Muscle layer of colon (tissue), 2 donors: ENCODE data around the gene SERINC5.
A peak's percentile ranks its signal among the peaks of the same experiment; 100 is the strongest.

Experiments used
- H3K27ac ChIP-seq: one replicate; pipeline ENCODE4 v1.7.0; 2013; ENCODE audit warnings: low read depth, mild to moderate bottlenecking, low read length, moderate library complexity
- H3K27me3 ChIP-seq, 2 donors: one replicate each; pipeline ENCODE4 v1.7.0; 2013; ENCODE audit warnings: low read length in 2 of 2, mild to moderate bottlenecking in 2 of 2; ENCODE audit not compliant: insufficient read depth in 2 of 2, control insufficient read depth in 1 of 2
- H3K36me3 ChIP-seq: one replicate; pipeline ENCODE4 v1.7.0; 2013; ENCODE audit warnings: mild to moderate bottlenecking, low read length; ENCODE audit not compliant: insufficient read depth
- H3K4me1 ChIP-seq: one replicate; pipeline ENCODE4 v1.7.0; 2013; ENCODE audit warnings: mild to moderate bottlenecking, low read length; ENCODE audit not compliant: insufficient read depth
- H3K4me3 ChIP-seq, 2 donors: one replicate each; pipeline ENCODE4 v1.7.0; 2013; ENCODE audit warnings: low read length in 2 of 2, low read depth in 1 of 2, mild to moderate bottlenecking in 1 of 2, moderate library complexity in 1 of 2
- H3K9ac ChIP-seq: one replicate; pipeline ENCODE4 v1.7.0; 2013; ENCODE audit warnings: low read length
- H3K9me3 ChIP-seq: one replicate; pipeline ENCODE4 v1.7.0; 2013; ENCODE audit warnings: mild to moderate bottlenecking, low read length
- donor health status: abdominal sarcoma.
- donor health status: Adenocarcinoma of cecum.

The SERINC5 gene

DNA sequence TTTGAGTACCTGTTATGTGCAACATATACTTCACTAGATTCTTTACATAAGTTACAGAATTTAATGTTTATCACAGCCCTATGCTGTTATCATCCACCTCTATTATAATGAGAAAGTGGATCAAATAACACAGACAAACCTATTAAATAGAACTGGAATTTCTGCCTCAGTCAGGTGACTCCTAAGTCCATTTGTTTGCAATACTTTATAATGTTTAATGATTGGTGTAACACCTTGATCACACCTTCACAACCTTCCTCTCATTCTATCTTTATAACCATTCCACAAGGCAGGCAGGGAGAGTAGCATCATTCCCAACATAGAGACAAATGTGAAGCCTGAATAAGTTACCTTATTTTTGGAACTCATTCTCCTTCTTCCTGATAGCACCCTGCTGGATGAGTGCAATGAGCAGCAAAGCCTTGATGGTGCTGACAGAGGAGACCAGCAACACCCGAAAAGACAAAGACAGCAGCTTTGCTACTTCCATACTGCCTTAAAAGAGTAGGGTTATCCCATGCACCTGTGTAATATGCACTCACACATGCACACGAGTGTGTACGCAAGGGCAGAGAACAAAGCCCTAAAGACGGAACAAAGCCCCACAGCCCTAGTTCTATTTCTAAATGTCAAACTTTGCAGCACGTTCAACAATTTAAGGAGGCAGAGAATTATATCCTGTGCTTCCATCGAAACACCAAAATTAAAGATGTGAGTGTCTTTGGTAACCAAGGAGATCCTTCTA, 30.5 kb downstream of the SERINC5 start:
- no peak overlapping the region for H3K4me3 ChIP-seq
- H3K4me1 ChIP-seq: peaks cover 7% of the 10 kb centered on the region
- H3K9ac ChIP-seq: no peak overlapping the region
- H3K9me3 ChIP-seq: no peaks in the 10 kb centered on the region
- H3K27ac ChIP-seq: no peak overlapping the region
- H3K36me3 ChIP-seq: no peaks in the 10 kb centered on the region
- no peaks in the 10 kb centered on the region for H3K27me3 ChIP-seq

DNA sequence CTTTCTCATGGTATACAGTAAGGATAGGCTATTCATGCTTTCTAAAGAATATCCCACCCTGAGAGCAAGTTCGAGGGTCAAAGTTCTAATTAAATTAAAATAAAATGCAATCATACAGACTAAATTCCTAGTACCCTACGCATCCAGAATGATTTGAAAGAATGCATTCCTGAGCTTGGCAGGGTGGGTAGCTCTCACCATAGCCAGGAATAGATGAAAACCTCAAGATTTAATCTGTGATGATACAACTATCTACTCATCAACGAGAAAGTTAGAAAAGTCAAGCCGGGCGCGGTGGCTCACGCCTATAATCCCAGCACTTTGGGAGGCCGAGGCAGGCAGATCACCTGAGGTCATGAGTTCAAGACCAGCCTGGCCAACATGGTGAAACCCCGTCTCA, 32.3 kb downstream of the SERINC5 start:
- H3K27ac ChIP-seq: no peak overlapping the region
- H3K9me3 ChIP-seq: no peaks in the 10 kb centered on the region
- no peaks in the 10 kb centered on the region for H3K27me3 ChIP-seq
- no peaks in the 10 kb centered on the region for H3K36me3 ChIP-seq
- H3K9ac ChIP-seq: no peak overlapping the region
- no peak overlapping the region for H3K4me3 ChIP-seq
- peaks cover 12% of the 10 kb centered on the region for H3K4me1 ChIP-seq

DNA sequence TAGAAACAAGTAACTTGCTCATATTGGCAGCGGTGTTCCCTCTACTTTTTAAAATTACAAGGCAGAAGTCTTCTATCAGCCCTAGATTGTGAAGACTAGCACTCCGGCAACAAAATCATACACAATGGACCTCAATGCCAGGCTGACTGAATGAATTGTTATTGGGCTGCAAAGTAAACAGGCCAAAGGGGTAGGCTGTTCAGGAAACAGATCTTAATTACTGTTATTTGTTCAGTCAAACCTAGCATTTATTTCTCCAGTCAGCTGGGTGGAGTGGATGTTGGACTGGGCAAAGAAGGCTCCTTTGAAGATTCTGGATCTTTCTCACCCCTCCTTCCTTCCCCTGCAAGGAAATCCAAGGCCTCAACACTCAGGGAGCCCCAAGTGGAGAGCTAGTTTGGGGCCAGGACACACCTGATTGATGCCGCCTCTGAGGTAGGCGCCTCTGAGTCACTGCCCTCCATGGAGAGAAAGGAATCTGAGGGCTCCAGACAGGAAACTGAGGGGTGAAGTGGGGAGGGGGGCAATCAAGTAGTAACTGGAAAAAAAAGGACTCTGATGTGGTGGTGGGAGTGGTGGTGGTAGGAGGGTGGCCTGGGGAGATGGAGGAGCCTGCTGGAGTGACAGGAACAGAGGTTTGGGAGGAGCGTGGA, 35.5 kb downstream of the SERINC5 start:
- H3K9ac ChIP-seq: no peak overlapping the region
- no peak overlapping the region for H3K27ac ChIP-seq
- H3K4me1 ChIP-seq: peaks cover 27% of the 10 kb centered on the region

DNA sequence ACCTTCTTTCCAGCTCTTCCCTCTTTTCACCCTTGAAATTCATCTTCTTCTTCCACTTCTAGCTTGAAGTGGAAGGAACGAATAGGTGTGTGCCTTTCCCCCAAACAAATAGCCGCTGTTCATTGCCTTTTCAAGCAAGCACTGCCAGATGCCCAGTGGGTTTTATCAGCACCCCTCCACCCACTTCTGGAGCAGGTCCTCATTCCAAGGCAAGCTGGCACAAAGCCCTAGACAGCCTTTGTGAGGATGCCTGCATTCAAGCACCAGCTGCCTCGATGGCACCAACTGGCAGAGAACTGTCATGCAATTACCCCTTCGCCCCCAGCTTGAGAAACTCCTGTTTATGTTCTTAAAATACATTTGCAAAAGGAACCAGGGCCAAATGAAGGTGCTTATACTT, 36.5 kb downstream of the SERINC5 start:
- H3K27ac ChIP-seq: no peak overlapping the region
- peaks cover 27% of the 10 kb centered on the region for H3K4me1 ChIP-seq
- no peaks in the 10 kb centered on the region for H3K36me3 ChIP-seq
- no peak overlapping the region for H3K4me3 ChIP-seq
- no peak overlapping the region for H3K9ac ChIP-seq
- no peaks in the 10 kb centered on the region for H3K9me3 ChIP-seq
- no peaks in the 10 kb centered on the region for H3K27me3 ChIP-seq

More for the DNA sequence above, 35.5 kb downstream of the SERINC5 start:
- Histone ChIP-seq H3K9me3 (no peaks in the 10 kb centered on the region), H3K27me3 (no peaks in the 10 kb centered on the region), H3K36me3 (no peaks in the 10 kb centered on the region), H3K4me3 (no peak overlapping the region)

GRCh38 chr5:80217667-80218066, 38.2 kb downstream of the SERINC5 start:
- no peak overlapping the region for H3K9ac ChIP-seq
- no peaks in the 10 kb centered on the region for H3K27me3 ChIP-seq
- peak overlapping the region; percentile 3 for H3K27ac ChIP-seq
- H3K4me1 ChIP-seq: peaks cover 27% of the 10 kb centered on the region
- H3K9me3 ChIP-seq: no peaks in the 10 kb centered on the region
- H3K4me3 ChIP-seq: no peak overlapping the region
- H3K36me3 ChIP-seq: no peaks in the 10 kb centered on the region

- no peak overlapping the region for H3K27ac ChIP-seq
- no peaks in the 10 kb centered on the region for H3K36me3 ChIP-seq
- no peaks in the 10 kb centered on the region for H3K27me3 ChIP-seq
- no peak overlapping the region for H3K4me3 ChIP-seq
- H3K9me3 ChIP-seq: no peaks in the 10 kb centered on the region
- no peak overlapping the region for H3K9ac ChIP-seq
- H3K4me1 ChIP-seq: peaks cover 27% of the 10 kb centered on the region
These were observed 38.9 kb downstream of the SERINC5 start for GRCh38 chr5:80216753-80217596.

GRCh38 chr5:80216096-80216495, 39.8 kb downstream of the SERINC5 start:
- H3K27ac ChIP-seq: no peak overlapping the region
- peaks cover 27% of the 10 kb centered on the region for H3K4me1 ChIP-seq
- H3K9me3 ChIP-seq: no peaks in the 10 kb centered on the region
- no peaks in the 10 kb centered on the region for H3K36me3 ChIP-seq
- no peak overlapping the region for H3K4me3 ChIP-seq
- no peaks in the 10 kb centered on the region for H3K27me3 ChIP-seq
- no peak overlapping the region for H3K9ac ChIP-seq

DNA sequence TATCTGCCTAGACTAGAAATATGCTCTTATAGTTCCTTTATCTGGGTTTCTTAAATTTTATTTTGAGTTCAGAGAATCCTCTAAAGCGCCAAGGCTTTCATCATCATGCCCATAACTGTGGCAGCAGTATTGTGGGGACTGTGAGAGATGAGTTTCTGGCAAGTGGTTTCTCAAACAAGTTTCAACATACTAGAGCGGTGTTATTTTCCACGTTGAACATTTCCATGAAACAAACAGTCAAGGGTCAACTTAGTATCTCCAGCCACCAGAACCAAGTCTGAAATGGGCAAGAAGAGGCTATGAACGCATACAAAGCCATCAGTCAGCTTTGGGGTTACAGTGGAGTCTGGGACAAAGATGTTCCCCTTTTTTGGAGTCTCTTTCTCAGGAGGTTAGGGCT, 40.3 kb downstream of the SERINC5 start:
- no peak overlapping the region for H3K9ac ChIP-seq
- no peaks in the 10 kb centered on the region for H3K36me3 ChIP-seq
- H3K27me3 ChIP-seq: no peaks in the 10 kb centered on the region
- no peak overlapping the region for H3K27ac ChIP-seq
- H3K9me3 ChIP-seq: no peaks in the 10 kb centered on the region
- H3K4me3 ChIP-seq: no peak overlapping the region
- H3K4me1 ChIP-seq: peaks cover 27% of the 10 kb centered on the region

GRCh38 chr5:80213466-80213865, 42.4 kb downstream of the SERINC5 start:
- H3K36me3 ChIP-seq: no peaks in the 10 kb centered on the region
- no peaks in the 10 kb centered on the region for H3K9me3 ChIP-seq
- H3K4me3 ChIP-seq: no peak overlapping the region
- H3K4me1 ChIP-seq: peaks cover 14% of the 10 kb centered on the region
- no peaks in the 10 kb centered on the region for H3K27me3 ChIP-seq
- no peak overlapping the region for H3K27ac ChIP-seq
- H3K9ac ChIP-seq: no peak overlapping the region

DNA sequence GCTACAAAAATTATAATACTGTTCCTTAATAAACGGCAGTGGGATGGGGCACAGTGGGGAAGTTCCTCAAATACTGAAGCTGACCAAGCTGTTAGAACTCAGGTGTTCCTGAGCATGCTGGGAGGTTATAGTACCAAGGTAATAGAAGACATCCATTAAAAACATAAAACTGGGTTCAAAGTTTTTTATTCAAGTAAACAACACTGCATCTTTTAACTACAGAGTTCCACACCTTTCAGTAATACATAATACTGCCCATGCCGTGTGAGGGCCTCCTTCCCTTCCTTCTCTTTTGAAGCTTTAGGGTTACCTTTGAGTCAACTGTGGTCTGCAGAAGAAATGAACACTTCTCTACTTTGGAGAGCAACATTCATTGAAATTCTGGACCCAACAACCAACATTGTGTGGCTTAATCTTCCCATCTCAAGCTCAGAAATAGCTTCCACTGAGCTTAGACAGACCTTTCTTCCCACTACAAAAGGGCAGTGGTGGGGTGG, 43.6 kb downstream of the SERINC5 start:
- H3K9me3 ChIP-seq: no peaks in the 10 kb centered on the region
- no peak overlapping the region for H3K9ac ChIP-seq
- H3K36me3 ChIP-seq: no peaks in the 10 kb centered on the region
- H3K4me1 ChIP-seq: peaks cover 7% of the 10 kb centered on the region
- no peak overlapping the region for H3K27ac ChIP-seq
- no peaks in the 10 kb centered on the region for H3K27me3 ChIP-seq
- no peak overlapping the region for H3K4me3 ChIP-seq

DNA sequence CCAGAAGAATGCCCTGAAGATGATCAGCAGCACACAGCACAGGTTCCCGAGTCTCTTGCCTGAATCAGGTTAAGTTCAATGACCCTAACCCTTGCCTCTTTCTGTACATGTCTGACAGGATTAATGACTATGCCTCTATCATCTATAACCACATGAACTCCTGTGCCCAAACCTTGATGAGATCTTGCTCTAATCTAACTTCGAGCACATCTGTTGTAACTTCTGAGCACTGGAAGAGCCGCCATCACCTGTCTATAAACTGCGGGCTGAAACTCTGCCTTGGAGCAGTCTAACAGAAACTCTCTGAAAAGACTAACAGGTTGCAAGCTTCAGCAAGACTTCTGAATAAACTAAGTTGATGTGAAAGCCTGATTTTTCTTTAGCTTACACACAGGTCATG, 44.5 kb downstream of the SERINC5 start:
- no peaks in the 10 kb centered on the region for H3K9me3 ChIP-seq
- no peaks in the 10 kb centered on the region for H3K36me3 ChIP-seq
- H3K27ac ChIP-seq: no peak overlapping the region
- no peaks in the 10 kb centered on the region for H3K27me3 ChIP-seq
- H3K4me3 ChIP-seq: no peak overlapping the region
- no peak overlapping the region for H3K9ac ChIP-seq
- H3K4me1 ChIP-seq: peaks cover 4% of the 10 kb centered on the region
